Ovary (tissue), 3 donors: ENCODE results near the gene SDC4.

Experiments used
- CTCF ChIP-seq, 3 donors: fragments of 450-650 bp in 2 of 3; fragments of 200-600 bp in 1 of 3; IDR thresholded peaks; one replicate each; pipeline versions ENCODE4 v1.5.1 to v1.8.0; 2016 to 2022; ENCODE audit warnings: antibody characterized with exemption in 3 of 3, mild to moderate bottlenecking in 1 of 3
- EP300 ChIP-seq: sonication (generic); formaldehyde crosslinking; IDR thresholded peaks from one replicate; pipeline ENCODE4 v1.6.1; 2017; ENCODE audit warnings: antibody characterized with exemption
- POLR2A ChIP-seq: fragments of 450-650 bp; IDR thresholded peaks from one replicate; pipeline ENCODE4 v1.6.1; 2017; ENCODE audit warnings: antibody characterized with exemption, mild to moderate bottlenecking, moderate library complexity
- donor health status: DM: no; HTN: no; CAD: no.

- no peak for TF ChIP-seq CTCF (IDR thresholded peaks at IDR 0.05)
- TF ChIP-seq POLR2A: no peak
- no peak for TF ChIP-seq EP300
Observed at GRCh38 chr20:45394221-45395113, 46.2 kb upstream of the SDC4 start.
